HG02798 (cell line): ENCODE data around the gene BRF1.

Source experiments
- ATAC-seq: cut with Tn5 transposase; IDR thresholded peaks from one replicate; pipeline ENCODE4 v1.9.1; 2021; ENCODE audit warnings: mild to moderate bottlenecking; ENCODE audit not compliant: unreplicated experiment, poor library complexity

Gene BRF1

GRCh38 chr14:105215602-105216001, 85.2 kb downstream of the BRF1 start:
- no peak for ATAC-seq

GRCh38 chr14:105214324-105214915, 86.4 kb downstream of the BRF1 start:
- no peak for ATAC-seq

GRCh38 chr14:105213361-105213760, 87.4 kb downstream of the BRF1 start:
- ATAC-seq: no peak

- ATAC-seq: no peak
Observed at GRCh38 chr14:105212541-105213300, 88.1 kb downstream of the BRF1 start.

- no peak for ATAC-seq
Observed at GRCh38 chr14:105211758-105212089, 89.1 kb downstream of the BRF1 start.

GRCh38 chr14:105211086-105211757, 89.6 kb downstream of the BRF1 start:
- ATAC-seq: no peak

- ATAC-seq: no peak
Observed at GRCh38 chr14:105210266-105211025, 90.4 kb downstream of the BRF1 start.

- no peak for ATAC-seq
Observed at GRCh38 chr14:105209646-105210045, 91.2 kb downstream of the BRF1 start.

- ATAC-seq: no peak
Observed at GRCh38 chr14:105209091-105209490, 91.7 kb downstream of the BRF1 start.

- ATAC-seq: no peak
Observed at GRCh38 chr14:105208738-105209075, 92.1 kb downstream of the BRF1 start.

- no peak for ATAC-seq
Observed at GRCh38 chr14:105207996-105208737, 92.6 kb downstream of the BRF1 start.

- ATAC-seq: no peak
Observed at GRCh38 chr14:105207460-105207901, 93.3 kb downstream of the BRF1 start.

GRCh38 chr14:105206873-105207272, 93.9 kb downstream of the BRF1 start:
- no peak for ATAC-seq

GRCh38 chr14:105205673-105206208, 95.1 kb downstream of the BRF1 start:
- ATAC-seq: no peak

GRCh38 chr14:105204931-105205672, 95.7 kb downstream of the BRF1 start:
- ATAC-seq: no peak

GRCh38 chr14:105204206-105204930, 96.4 kb downstream of the BRF1 start:
- no peak for ATAC-seq

- no peak for ATAC-seq
Observed at GRCh38 chr14:105203701-105204100, 97.1 kb downstream of the BRF1 start.

GRCh38 chr14:105203057-105203531, 97.7 kb downstream of the BRF1 start:
- no peak for ATAC-seq
